GM23338 (cell line): ENCODE results near the gene WNT10A.

Experiments
- CTCF ChIP-seq, 2 experiments: fragments of 200-600 bp in 1 of 2; sonication (generic) in 1 of 2; conservative IDR thresholded peaks; 2 replicates each; pipeline versions ENCODE4 v1.5.1 to v1.6.1; 2016 to 2017; ENCODE audit warnings: antibody characterized with exemption in 2 of 2, low read depth in 2 of 2, mild to moderate bottlenecking in 2 of 2, moderate library complexity in 1 of 2
- EZH2 ChIP-seq: fragments of 200-600 bp; sonication (generic); IDR thresholded peaks from one replicate; pipeline ENCODE4 v1.8.0; 2017; ENCODE audit warnings: antibody characterized with exemption, mild to moderate bottlenecking, low read depth; ENCODE audit not compliant: unreplicated experiment
- POLR2AphosphoS5 ChIP-seq: IDR thresholded peaks from 2 replicates; pipeline ENCODE4 v1.6.1; 2016; ENCODE audit warnings: antibody characterized with exemption, low read depth

GRCh38 chr2:218858138-218858445 lies 22.6 kb upstream of the WNT10A start:
- TF ChIP-seq CTCF (conservative IDR thresholded peaks at IDR 0.05; ENCODE audit: low read depth in 2 of 2) (no peak), EZH2 (no peak), POLR2AphosphoS5 (no peak)
